ENCODE data around the gene LMAN1. TPM values are rescaled to one million over a fixed set of nuclear protein-coding genes. Genes with fewer than 3 reads are reported as not detected.
A peak's percentile ranks its signal among the peaks of the same experiment; 100 is the strongest.

Gene LMAN1
- total and polyA plus RNA-seq, 4 donors: 77.2 to 265 (median 98.6) TPM

GRCh38 chr18:59359576-59359952, 499 bp upstream of the LMAN1 start:
- Histone ChIP-seq H3K9me3 (ENCODE audit: control insufficient read depth in 4 of 4, low read length in 3 of 4) (no peaks in the 10 kb centered on the region), H3K36me3 (ENCODE audit: control insufficient read depth in 4 of 4, insufficient read depth in 3 of 4, low read depth in 1 of 4, low read length in 3 of 4) (peaks cover 0 to 12% (median 9%) of the 10 kb centered on the region in 4 donors), H3K27ac (ENCODE audit: low read depth in 1 of 2, low read length in 2 of 2) (peak overlapping the region in 1 of 2 donors; percentile 97), H3K4me1 (ENCODE audit: control insufficient read depth in 4 of 4, insufficient read depth in 4 of 4, low read length in 3 of 4) (peaks cover 4 to 15% (median 7%) of the 10 kb centered on the region in 4 donors), H3K9ac (ENCODE audit: low read depth in 1 of 2, low read length in 2 of 2) (no peak overlapping the region), H3K27me3 (ENCODE audit: control insufficient read depth in 4 of 4, insufficient read depth in 4 of 4, low read length in 3 of 4) (no peaks in the 10 kb centered on the region), H3K4me3 (ENCODE audit: low read depth in 1 of 3, low read length in 3 of 3) (peak overlapping the region; percentile 51 to 80 (median 69))
- 9% methylated on average over 4 of the region's 4 CpGs for WGBS
- TF ChIP-seq FOXA1 (IDR thresholded peaks at IDR 0.05) (no peak), ATF3 (IDR thresholded peaks at IDR 0.05) (no peak), SP1 (IDR thresholded peaks at IDR 0.05) (no peak), YY1 (IDR thresholded peaks at IDR 0.05) (no peak)
- no peak for DNase-seq (ENCODE audit: low spot score)

GRCh38 chr18:59358414-59358711, 702 bp downstream of the LMAN1 start:
- H3K27ac ChIP-seq (ENCODE audit: low read depth in 1 of 2, low read length in 2 of 2): peak overlapping the region; percentile 97 to 98

More at GRCh38 chr18:59358414-59358711, 702 bp downstream of the LMAN1 start:
- no peaks in the 10 kb centered on the region for H3K9me3 ChIP-seq (ENCODE audit: control insufficient read depth in 4 of 4, low read length in 3 of 4)
- WGBS: under 1% methylated on average over 8 of the region's 8 CpGs
- no peaks in the 10 kb centered on the region for H3K27me3 ChIP-seq (ENCODE audit: control insufficient read depth in 4 of 4, insufficient read depth in 4 of 4, low read length in 3 of 4)
- DNase-seq (ENCODE audit: low spot score): no peak
- H3K9ac ChIP-seq (ENCODE audit: low read depth in 1 of 2, low read length in 2 of 2): peak overlapping the region; percentile 97 to 98
- H3K4me1 ChIP-seq (ENCODE audit: control insufficient read depth in 4 of 4, insufficient read depth in 4 of 4, low read length in 3 of 4): peaks cover 4 to 15% (median 7%) of the 10 kb centered on the region in 4 donors
- no peak for TF ChIP-seq REST (IDR thresholded peaks at IDR 0.05)
- TF ChIP-seq CTCF (IDR thresholded peaks at IDR 0.05; ENCODE audit: low read depth, low read length, missing input control): no peak
- TF ChIP-seq YY1 (IDR thresholded peaks at IDR 0.05): no peak
- TF ChIP-seq RXRA (IDR thresholded peaks at IDR 0.05): no peak
- TF ChIP-seq MAX (IDR thresholded peaks at IDR 0.05): no peak
- TF ChIP-seq FOXA2 (IDR thresholded peaks at IDR 0.05): no peak
- TF ChIP-seq JUND (IDR thresholded peaks at IDR 0.05): no peak
- no peak for TF ChIP-seq NR2F2 (IDR thresholded peaks at IDR 0.05)
- no peak for TF ChIP-seq HNF4A (conservative IDR thresholded peaks at IDR 0.05)
- no peak for TF ChIP-seq FOXA1 (IDR thresholded peaks at IDR 0.05)
- no peak for TF ChIP-seq HNF4G (IDR thresholded peaks at IDR 0.05)
- TF ChIP-seq TAF1 (conservative IDR thresholded peaks at IDR 0.05): no peak
- TF ChIP-seq ATF3 (IDR thresholded peaks at IDR 0.05): no peak
- TF ChIP-seq EGR1 (IDR thresholded peaks at IDR 0.05; ENCODE audit: low read depth in 2 of 2): no peak
- H3K4me3 ChIP-seq (ENCODE audit: low read depth in 1 of 3, low read length in 3 of 3): peak overlapping the region; percentile 80 to 99 (median 90)
- peaks cover 0 to 24% (median 20%) of the 10 kb centered on the region in 4 donors for H3K36me3 ChIP-seq (ENCODE audit: control insufficient read depth in 4 of 4, insufficient read depth in 3 of 4, low read depth in 1 of 4, low read length in 3 of 4)
